Neural crest cell (in vitro differentiated cells): ENCODE measurements around the gene ASIC5. TPM values are rescaled to one million over a fixed set of nuclear protein-coding genes. Genes with fewer than 3 reads are reported as not detected.

Experiments used
- DNase-seq: peaks from one replicate; pipeline ENCODE4 v3.0.0; 2021; ENCODE audit warnings: low read depth, mixed read lengths, low spot score
- H3K27ac Mint-ChIP-seq: one replicate; pipeline ENCODE4 v1.8.0; 2021; ENCODE audit warnings: mild to moderate bottlenecking, mixed read lengths; ENCODE audit not compliant: unreplicated experiment
- H3K27me3 Mint-ChIP-seq: 2 replicates; pipeline ENCODE4 v1.8.0; 2021; ENCODE audit warnings: low read depth, mild to moderate bottlenecking, mixed read lengths
- H3K36me3 Mint-ChIP-seq: 2 replicates; pipeline ENCODE4 v1.8.0; 2021; ENCODE audit warnings: low read depth, mild to moderate bottlenecking, mixed read lengths
- H3K4me1 Mint-ChIP-seq: 2 replicates; pipeline ENCODE4 v1.8.0; 2021; ENCODE audit warnings: mixed read lengths
- H3K4me3 Mint-ChIP-seq: one replicate; pipeline ENCODE4 v1.8.0; 2021; ENCODE audit warnings: mild to moderate bottlenecking, mixed read lengths
- H3K9me3 Mint-ChIP-seq: 2 replicates; pipeline ENCODE4 v1.8.0; 2021; ENCODE audit warnings: mixed read lengths
- total RNA-seq: library from RNA; stranded (reverse); gene quantifications from 2 replicates; pipeline ENCODE4 v1.2.1, GENCODE V29; 2021
- TF ChIP-seq, protein P1 (sequence below): fragments of 200-600 bp; sonication (generic); conservative IDR thresholded peaks from 2 replicates; pipeline ENCODE4 v1.5.0; 2021; ENCODE audit warnings: antibody characterized with exemption, mild to moderate bottlenecking

The ASIC5 gene
- total RNA-seq, 1 donor from 2014 or later, result not detected

DNA sequence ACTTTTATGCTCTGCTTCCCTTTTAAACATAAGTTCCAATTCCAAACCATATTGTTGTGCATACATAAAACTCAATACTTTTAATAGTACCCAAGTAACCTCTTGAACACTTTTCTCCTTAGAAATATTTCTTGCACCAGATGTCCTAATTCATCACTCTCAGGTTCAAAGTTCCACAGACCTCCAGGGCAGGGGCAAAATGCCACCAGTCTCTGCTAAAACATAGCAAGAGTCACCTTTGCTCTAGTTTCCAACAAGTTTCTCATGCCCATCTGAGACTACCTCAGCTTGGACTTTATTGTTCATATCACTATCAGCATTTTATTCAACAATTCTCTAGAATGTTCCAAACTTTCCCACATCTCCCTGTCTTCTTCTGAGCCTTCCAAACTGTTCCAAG lies 13.7 kb upstream of the ASIC5 start:
- Mint-ChIP-seq H3K9me3 (peaks cover 9% of the 10 kb centered on the region), H3K4me3 (no peak overlapping the region), H3K36me3 (peaks cover 6% of the 10 kb centered on the region), H3K27me3 (no peaks in the 10 kb centered on the region), H3K27ac (no peak overlapping the region), H3K4me1 (no peaks in the 10 kb centered on the region)
- TF ChIP-seq, protein P1, sequence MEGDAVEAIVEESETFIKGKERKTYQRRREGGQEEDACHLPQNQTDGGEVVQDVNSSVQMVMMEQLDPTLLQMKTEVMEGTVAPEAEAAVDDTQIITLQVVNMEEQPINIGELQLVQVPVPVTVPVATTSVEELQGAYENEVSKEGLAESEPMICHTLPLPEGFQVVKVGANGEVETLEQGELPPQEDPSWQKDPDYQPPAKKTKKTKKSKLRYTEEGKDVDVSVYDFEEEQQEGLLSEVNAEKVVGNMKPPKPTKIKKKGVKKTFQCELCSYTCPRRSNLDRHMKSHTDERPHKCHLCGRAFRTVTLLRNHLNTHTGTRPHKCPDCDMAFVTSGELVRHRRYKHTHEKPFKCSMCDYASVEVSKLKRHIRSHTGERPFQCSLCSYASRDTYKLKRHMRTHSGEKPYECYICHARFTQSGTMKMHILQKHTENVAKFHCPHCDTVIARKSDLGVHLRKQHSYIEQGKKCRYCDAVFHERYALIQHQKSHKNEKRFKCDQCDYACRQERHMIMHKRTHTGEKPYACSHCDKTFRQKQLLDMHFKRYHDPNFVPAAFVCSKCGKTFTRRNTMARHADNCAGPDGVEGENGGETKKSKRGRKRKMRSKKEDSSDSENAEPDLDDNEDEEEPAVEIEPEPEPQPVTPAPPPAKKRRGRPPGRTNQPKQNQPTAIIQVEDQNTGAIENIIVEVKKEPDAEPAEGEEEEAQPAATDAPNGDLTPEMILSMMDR, result no peak
- DNase-seq, result no peak

- Mint-ChIP-seq H3K4me3 (no peak overlapping the region), H3K4me1 (no peaks in the 10 kb centered on the region), H3K27ac (no peak overlapping the region), H3K36me3 (peaks cover 3% of the 10 kb centered on the region), H3K27me3 (no peaks in the 10 kb centered on the region), H3K9me3 (peaks cover 4% of the 10 kb centered on the region)
- DNase-seq, result no peak
- TF ChIP-seq, protein P1, result no peak
These were observed 12.5 kb upstream of the ASIC5 start for GRCh38 chr4:155878611-155879010.

DNA sequence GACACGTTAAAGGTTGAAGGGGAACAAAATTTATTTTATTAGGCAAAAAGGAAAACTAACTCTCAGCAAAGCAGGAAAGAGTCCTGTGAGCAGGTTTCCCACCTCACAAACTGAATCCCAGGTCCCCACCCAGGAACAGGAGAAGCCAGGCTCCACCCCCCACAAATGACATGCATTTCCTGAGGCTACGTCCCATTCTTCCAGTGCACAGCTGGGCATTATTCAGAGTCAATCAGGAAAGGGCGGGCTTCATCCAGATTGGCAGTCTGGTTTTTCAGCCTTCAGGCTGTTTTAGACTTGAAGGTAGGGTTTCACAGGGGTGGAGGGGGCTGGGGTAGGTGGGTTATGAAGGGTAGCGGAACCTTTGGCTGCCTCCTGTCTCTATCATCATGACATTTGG lies 11.9 kb upstream of the ASIC5 start:
- TF ChIP-seq, protein P1, result no peak
- no peak for DNase-seq
- Mint-ChIP-seq H3K27me3 (no peaks in the 10 kb centered on the region), H3K36me3 (peaks cover 3% of the 10 kb centered on the region), H3K9me3 (peaks cover 4% of the 10 kb centered on the region), H3K4me1 (no peaks in the 10 kb centered on the region), H3K4me3 (no peak overlapping the region), H3K27ac (no peak overlapping the region)

GRCh38 chr4:155875878-155876277 lies 9.8 kb upstream of the ASIC5 start:
- Mint-ChIP-seq H3K4me1 (no peaks in the 10 kb centered on the region), H3K4me3 (no peak overlapping the region), H3K27ac (no peak overlapping the region), H3K9me3 (peaks cover 4% of the 10 kb centered on the region), H3K27me3 (no peaks in the 10 kb centered on the region), H3K36me3 (no peaks in the 10 kb centered on the region)
- TF ChIP-seq, protein P1, result no peak
- no peak for DNase-seq

DNA sequence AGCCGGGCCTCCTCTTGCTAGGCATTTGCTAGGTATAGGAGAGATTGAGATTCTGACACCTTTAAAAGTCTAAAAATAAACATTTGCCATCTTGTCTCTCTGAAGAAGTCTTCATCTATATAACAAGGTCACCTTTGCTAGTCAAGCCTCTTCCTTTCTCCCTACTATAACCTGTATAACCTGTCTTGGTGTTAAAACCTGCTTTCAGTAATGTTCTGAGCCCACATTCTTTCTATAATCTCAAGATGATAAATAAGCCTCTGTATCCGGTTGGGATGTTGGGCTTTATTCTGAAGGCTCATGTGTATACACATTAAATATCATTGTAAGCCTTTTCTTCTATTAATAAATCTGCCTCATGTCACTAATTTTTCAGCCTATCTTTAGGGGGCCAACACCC lies 10.2 kb downstream of the ASIC5 start:
- Mint-ChIP-seq H3K4me1 (no peaks in the 10 kb centered on the region), H3K4me3 (no peak overlapping the region), H3K9me3 (no peaks in the 10 kb centered on the region), H3K27me3 (no peaks in the 10 kb centered on the region), H3K27ac (no peak overlapping the region), H3K36me3 (no peaks in the 10 kb centered on the region)
- DNase-seq, result no peak
- TF ChIP-seq, protein P1, result no peak
